Spleen (tissue), 11 donors: Measurements from ENCODE around the gene APBA3. TPM values are rescaled to one million over a fixed set of nuclear protein-coding genes. Genes with fewer than 3 reads are reported as not detected.

ENCODE experiments used
- DNase-seq: peaks from one replicate; pipeline ENCODE4 v3.0.0-alpha.2; 2020
- H3K27ac ChIP-seq, 8 donors: fragments of 200-600 bp; sonication (generic) in 7 of 8; 1 replicate in 4 of 8; 2 replicates in 4 of 8; pipeline versions ENCODE4 v1.5.0 to v1.8.0; 2016 to 2021; ENCODE audit warnings: inconsistent platforms in 4 of 8, mild to moderate bottlenecking in 4 of 8, moderate library complexity in 1 of 8
- H3K27me3 ChIP-seq, 7 donors: fragments of 200-600 bp; sonication (generic) in 6 of 7; replicated peaks in 1 of 7; 1 replicate in 4 of 7; 2 replicates in 3 of 7; pipeline versions ENCODE4 v1.5.0 to v1.8.0; 2016 to 2021; ENCODE audit warnings: inconsistent platforms in 3 of 7, mild to moderate bottlenecking in 1 of 7
- H3K36me3 ChIP-seq, 6 donors: fragments of 200-600 bp; sonication (generic) in 5 of 6; 1 replicate in 4 of 6; 2 replicates in 2 of 6; pipeline versions ENCODE4 v1.5.0 to v1.8.0; 2016 to 2021; ENCODE audit warnings: inconsistent platforms in 2 of 6
- H3K4me1 ChIP-seq, 6 donors: fragments of 200-600 bp; sonication (generic) in 5 of 6; 1 replicate in 3 of 6; 2 replicates in 3 of 6; pipeline versions ENCODE4 v1.5.0 to v1.8.0; 2016 to 2021; ENCODE audit warnings: inconsistent platforms in 3 of 6
- H3K4me3 ChIP-seq, 8 donors: fragments of 200-600 bp; sonication (generic) in 7 of 8; 1 replicate in 4 of 8; 2 replicates in 4 of 8; pipeline versions ENCODE4 v1.5.0 to v1.8.0; 2016 to 2021; ENCODE audit warnings: inconsistent platforms in 4 of 8, mild to moderate bottlenecking in 4 of 8, moderate library complexity in 2 of 8
- H3K9me3 ChIP-seq, 8 donors: fragments of 200-600 bp; sonication (generic) in 7 of 8; 1 replicate in 4 of 8; 2 replicates in 4 of 8; pipeline versions ENCODE4 v1.5.0 to v1.8.0; 2016 to 2021; ENCODE audit warnings: inconsistent platforms in 4 of 8
- CTCF ChIP-seq, 11 experiments: fragments of 200-600 bp in 7 of 11; fragments of 450-650 bp in 4 of 11; sonication (generic) in 4 of 11; IDR thresholded peaks in 8 of 11; conservative IDR thresholded peaks in 3 of 11; 1 replicate in 7 of 11; 2 replicates in 4 of 11; pipeline versions ENCODE4 v1.4.0 to v1.8.0; 2016 to 2021; ENCODE audit warnings: antibody characterized with exemption in 11 of 11, inconsistent platforms in 4 of 11, mild to moderate bottlenecking in 1 of 11
- POLR2A ChIP-seq, 3 donors: fragments of 450-650 bp; IDR thresholded peaks; one replicate each; pipeline ENCODE4 v1.5.1; 2017; ENCODE audit warnings: antibody characterized with exemption in 3 of 3, mild to moderate bottlenecking in 1 of 3
- POLR2AphosphoS5 ChIP-seq, 3 donors: sonication (generic); formaldehyde crosslinking; IDR thresholded peaks; one replicate each; pipeline ENCODE4 v1.5.1; 2017; ENCODE audit warnings: antibody characterized with exemption in 3 of 3
- WGBS, 5 donors: extraction: QIAGEN DNeasy Blood & Tissue Kit in 3 of 5; methylation state at CpG; one replicate each; pipeline versions ENCODE4 v1.1.5 to v1.1.7; 2013 to 2018; 5-methylcytosine and 5-hydroxymethylcytosine counted together
- intact Hi-C: fragments of 100-400 bp; cut with DNase I; formaldehyde crosslinking; loops from one replicate; pipeline ENCODE4 v1.15.0; 2023; ENCODE audit warnings: low total_unique reads
- polyA plus RNA-seq, 3 donors: library from polyadenylated mRNA; stranded (reverse); fragments of 200-250 nt; gene quantifications; one replicate each; pipeline ENCODE4 v1.2.1, GENCODE V29; 2013
- total RNA-seq, 7 donors: library from RNA; depleted of rRNA in 3 of 7; stranded (reverse); fragments of >200 nt in 3 of 7; fragmentation: NEBNext Ultra II Directional in 4 of 7; extraction: Animal tissue kit (Norgen Biotek cat#: 25700) in 4 of 7; gene quantifications; one replicate each; pipeline versions ENCODE4 v1.1.0 to v1.2.1, GENCODE V29; 2016 to 2021
- donor health status: healthy with polysubstance abuse.
- donor health status: DM: no; HTN: no; CAD: no; lungs with moderate emphysema.
- donor health status: DM: no; HTN: no; CAD: no.
- donor health status: Bipolar disorder and iron deficiency.
- donor health status: healthy.
- donor health status: DM: no; HTN: no; CAD: no.
- donor health status: DM: yes; HTN: yes; CAD: no.

Gene APBA3
- total and polyA plus RNA-seq, 10 donors = 17.1 to 37.1 (median 31.9) TPM

GRCh38 chr19:3804429-3804828, 42.9 kb upstream of the APBA3 start:
- Histone ChIP-seq H3K36me3 (no peaks in the 10 kb centered on the region), H3K9me3 (no peaks in the 10 kb centered on the region), H3K27me3 (peaks cover 0 to 53% (median 26%) of the 10 kb centered on the region in 7 donors), H3K27ac (no peak overlapping the region), H3K4me3 (no peak overlapping the region), H3K4me1 (peaks cover 8 to 55% (median 26%) of the 10 kb centered on the region in 6 donors)
- intact Hi-C loops = no loop called here
- TF ChIP-seq POLR2A (IDR thresholded peaks at IDR 0.05) (no peak), CTCF (IDR thresholded peaks at IDR 0.05 in 8 of 11, conservative IDR thresholded peaks at IDR 0.05 in 3 of 11) (no peak)
- WGBS, 5 donors = 78 to 92% (median 83%) methylated on average over 4 to 13 of the region's 13 CpGs
- no peak for DNase-seq

- WGBS, 5 donors = 78 to 85% (median 82%) methylated on average over 10 of the region's 10 CpGs
- no peak for DNase-seq
- Histone ChIP-seq H3K27me3 (peaks cover 0 to 58% (median 26%) of the 10 kb centered on the region in 7 donors), H3K9me3 (no peaks in the 10 kb centered on the region), H3K4me3 (no peak overlapping the region), H3K27ac (no peak overlapping the region), H3K4me1 (peaks cover 8 to 53% (median 24%) of the 10 kb centered on the region in 6 donors), H3K36me3 (no peaks in the 10 kb centered on the region)
- intact Hi-C loops = no loop called here
- TF ChIP-seq POLR2AphosphoS5 (IDR thresholded peaks at IDR 0.05) (no peak), CTCF (IDR thresholded peaks at IDR 0.05 in 8 of 11, conservative IDR thresholded peaks at IDR 0.05 in 3 of 11) (no peak), POLR2A (IDR thresholded peaks at IDR 0.05) (no peak)
Measured at GRCh38 chr19:3803986-3804385, 42.5 kb upstream of the APBA3 start.

- intact Hi-C loops = no loop called here
- H3K4me1 ChIP-seq = peaks cover 8 to 58% (median 20%) of the 10 kb centered on the region in 6 donors
- no peaks in the 10 kb centered on the region for H3K9me3 ChIP-seq
- H3K4me3 ChIP-seq = no peak overlapping the region
- no peaks in the 10 kb centered on the region for H3K36me3 ChIP-seq
- 81 to 89% (median 87%) methylated on average over 21 to 24 of the region's 24 CpGs for WGBS, 5 donors
- no peak for TF ChIP-seq CTCF (IDR thresholded peaks at IDR 0.05 in 8 of 11, conservative IDR thresholded peaks at IDR 0.05 in 3 of 11)
- TF ChIP-seq POLR2AphosphoS5 (IDR thresholded peaks at IDR 0.05) = no peak
- no peak for DNase-seq
- peaks cover 0 to 65% (median 26%) of the 10 kb centered on the region in 7 donors for H3K27me3 ChIP-seq
- no peak overlapping the region for H3K27ac ChIP-seq
Measured at GRCh38 chr19:3803114-3803888, 41.8 kb upstream of the APBA3 start.

GRCh38 chr19:3801412-3802096, 40.1 kb upstream of the APBA3 start:
- Histone ChIP-seq H3K27ac (no peak overlapping the region), H3K36me3 (no peaks in the 10 kb centered on the region), H3K4me1 (peaks cover 8 to 58% (median 20%) of the 10 kb centered on the region in 6 donors), H3K4me3 (peak overlapping the region in 4 of 8 donors; percentile 23 to 58 (median 29)), H3K27me3 (peaks cover 0 to 66% (median 26%) of the 10 kb centered on the region in 7 donors), H3K9me3 (peaks cover 0 to 10% (median 8%) of the 10 kb centered on the region in 8 donors)
- peak; percentile 89 for DNase-seq
- intact Hi-C loops = no loop called here
- TF ChIP-seq POLR2A (IDR thresholded peaks at IDR 0.05) = no peak
- no peak for TF ChIP-seq CTCF (IDR thresholded peaks at IDR 0.05 in 8 of 11, conservative IDR thresholded peaks at IDR 0.05 in 3 of 11)
- peak in 2 of 3 donors; percentile 35 to 55 for TF ChIP-seq POLR2AphosphoS5 (IDR thresholded peaks at IDR 0.05)
- 1 to 4% (median 4%) methylated on average over 24 to 46 of the region's 46 CpGs for WGBS, 5 donors
